ENCODE measurements around the gene TNFRSF13B.

DNA sequence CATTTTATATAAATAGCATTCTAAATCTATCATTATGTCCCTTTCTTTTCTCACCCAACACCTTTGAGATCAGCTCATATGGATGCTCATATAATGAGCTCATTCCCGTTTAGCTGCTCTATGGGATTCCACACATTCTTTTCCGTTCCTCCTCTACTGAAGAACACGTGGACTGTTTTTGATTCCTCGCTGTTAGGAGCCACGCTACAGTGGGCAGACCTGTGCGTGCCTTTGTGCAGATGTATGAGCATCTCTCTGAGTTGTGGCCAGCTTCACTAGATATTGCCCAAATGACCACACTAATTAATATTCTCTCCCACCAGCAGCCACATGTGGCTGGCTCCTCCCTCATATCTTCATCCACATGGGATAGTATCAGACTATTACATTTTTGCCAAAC lies 6.0 kb upstream of the TNFRSF13B start:
- TF ChIP-seq, protein P1, sequence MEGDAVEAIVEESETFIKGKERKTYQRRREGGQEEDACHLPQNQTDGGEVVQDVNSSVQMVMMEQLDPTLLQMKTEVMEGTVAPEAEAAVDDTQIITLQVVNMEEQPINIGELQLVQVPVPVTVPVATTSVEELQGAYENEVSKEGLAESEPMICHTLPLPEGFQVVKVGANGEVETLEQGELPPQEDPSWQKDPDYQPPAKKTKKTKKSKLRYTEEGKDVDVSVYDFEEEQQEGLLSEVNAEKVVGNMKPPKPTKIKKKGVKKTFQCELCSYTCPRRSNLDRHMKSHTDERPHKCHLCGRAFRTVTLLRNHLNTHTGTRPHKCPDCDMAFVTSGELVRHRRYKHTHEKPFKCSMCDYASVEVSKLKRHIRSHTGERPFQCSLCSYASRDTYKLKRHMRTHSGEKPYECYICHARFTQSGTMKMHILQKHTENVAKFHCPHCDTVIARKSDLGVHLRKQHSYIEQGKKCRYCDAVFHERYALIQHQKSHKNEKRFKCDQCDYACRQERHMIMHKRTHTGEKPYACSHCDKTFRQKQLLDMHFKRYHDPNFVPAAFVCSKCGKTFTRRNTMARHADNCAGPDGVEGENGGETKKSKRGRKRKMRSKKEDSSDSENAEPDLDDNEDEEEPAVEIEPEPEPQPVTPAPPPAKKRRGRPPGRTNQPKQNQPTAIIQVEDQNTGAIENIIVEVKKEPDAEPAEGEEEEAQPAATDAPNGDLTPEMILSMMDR (optimal IDR thresholded peaks at IDR 0.05 in 1 of 3, IDR thresholded peaks at IDR 0.05 in 1 of 3, conservative IDR thresholded peaks at IDR 0.05 in 1 of 3; ENCODE audit: extremely low read depth in 1 of 3, insufficient read depth in 2 of 3, low read length in 3 of 3) = no peak
- TF ChIP-seq EZH2 (IDR thresholded peaks at IDR 0.05; ENCODE audit: low read length) = no peak
